ENCODE measurements around the gene PTPA.

The PTPA gene

DNA sequence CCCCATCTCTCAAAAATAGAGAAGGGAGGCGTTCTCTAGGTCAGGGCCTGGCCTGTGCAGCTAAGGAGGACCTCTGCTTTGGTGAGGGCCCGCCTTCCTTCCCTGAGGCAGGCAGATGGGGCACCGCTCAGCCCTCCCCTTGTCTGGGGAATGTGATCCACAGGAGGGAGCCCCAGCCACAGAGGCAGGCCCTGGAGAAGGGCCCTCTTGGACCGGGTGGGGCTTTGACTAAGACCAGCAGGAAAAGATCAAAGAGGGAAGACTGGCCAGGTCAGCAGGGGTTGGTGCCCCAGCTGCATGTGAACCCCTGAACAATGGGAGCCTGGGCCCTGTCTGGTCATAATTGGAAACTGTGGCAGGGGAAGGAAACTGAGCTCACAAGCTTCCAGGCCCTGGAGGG is 21.9 kb downstream of the PTPA start:
- no peak for DNase-seq (ENCODE audit: low read depth, low spot score)
- Histone ChIP-seq H3K27me3 (ENCODE audit: insufficient read depth, insufficient read length) (no peaks in the 10 kb centered on the region), H3K4me3 (ENCODE audit: insufficient read length, low read depth) (no peak overlapping the region), H3K4me1 (ENCODE audit: insufficient read depth, insufficient read length) (peaks cover 8% of the 10 kb centered on the region), H3K9ac (ENCODE audit: insufficient read length, low read depth) (no peak overlapping the region), H3K36me3 (ENCODE audit: insufficient read depth, insufficient read length, low read length) (peaks cover 86% of the 10 kb centered on the region), H3K9me3 (ENCODE audit: insufficient read depth, low read length) (no peaks in the 10 kb centered on the region)
- TF ChIP-seq SUZ12 (IDR thresholded peaks at IDR 0.05; ENCODE audit: extremely low read depth, insufficient read depth, insufficient read length) = no peak
- no peak for TF ChIP-seq ZNF274 (IDR thresholded peaks at IDR 0.05; ENCODE audit: low read depth, low read length)
- TF ChIP-seq YY1 (IDR thresholded peaks at IDR 0.05; ENCODE audit: insufficient read depth, insufficient read length) = no peak

- Histone ChIP-seq H3K4me1 (ENCODE audit: insufficient read depth, insufficient read length) (peaks cover 15% of the 10 kb centered on the region), H3K36me3 (ENCODE audit: insufficient read depth, insufficient read length, low read length) (peaks cover 77% of the 10 kb centered on the region), H3K9ac (ENCODE audit: insufficient read length, low read depth) (no peak overlapping the region), H3K27me3 (ENCODE audit: insufficient read depth, insufficient read length) (no peaks in the 10 kb centered on the region), H3K9me3 (ENCODE audit: insufficient read depth, low read length) (no peaks in the 10 kb centered on the region), H3K4me3 (ENCODE audit: insufficient read length, low read depth) (no peak overlapping the region)
- no peak for DNase-seq (ENCODE audit: low read depth, low spot score)
- TF ChIP-seq YY1 (IDR thresholded peaks at IDR 0.05; ENCODE audit: insufficient read depth, insufficient read length) (no peak), ZNF274 (IDR thresholded peaks at IDR 0.05; ENCODE audit: low read depth, low read length) (no peak), SUZ12 (IDR thresholded peaks at IDR 0.05; ENCODE audit: extremely low read depth, insufficient read depth, insufficient read length) (no peak)
Observed at GRCh38 chr9:129135476-129135875, 24.3 kb downstream of the PTPA start.

- DNase-seq (ENCODE audit: low read depth, low spot score) = no peak
- TF ChIP-seq SUZ12 (IDR thresholded peaks at IDR 0.05; ENCODE audit: extremely low read depth, insufficient read depth, insufficient read length) (no peak), ZNF274 (IDR thresholded peaks at IDR 0.05; ENCODE audit: low read depth, low read length) (no peak), YY1 (IDR thresholded peaks at IDR 0.05; ENCODE audit: insufficient read depth, insufficient read length) (no peak)
- H3K27me3 ChIP-seq (ENCODE audit: insufficient read depth, insufficient read length) = no peaks in the 10 kb centered on the region
- H3K4me3 ChIP-seq (ENCODE audit: insufficient read length, low read depth) = no peak overlapping the region
- H3K9ac ChIP-seq (ENCODE audit: insufficient read length, low read depth) = peak overlapping the region; percentile 34
- H3K36me3 ChIP-seq (ENCODE audit: insufficient read depth, insufficient read length, low read length) = peaks cover 69% of the 10 kb centered on the region
- no peaks in the 10 kb centered on the region for H3K9me3 ChIP-seq (ENCODE audit: insufficient read depth, low read length)
- H3K4me1 ChIP-seq (ENCODE audit: insufficient read depth, insufficient read length) = peaks cover 19% of the 10 kb centered on the region
Observed at GRCh38 chr9:129136446-129137035, 25.3 kb downstream of the PTPA start.

DNA sequence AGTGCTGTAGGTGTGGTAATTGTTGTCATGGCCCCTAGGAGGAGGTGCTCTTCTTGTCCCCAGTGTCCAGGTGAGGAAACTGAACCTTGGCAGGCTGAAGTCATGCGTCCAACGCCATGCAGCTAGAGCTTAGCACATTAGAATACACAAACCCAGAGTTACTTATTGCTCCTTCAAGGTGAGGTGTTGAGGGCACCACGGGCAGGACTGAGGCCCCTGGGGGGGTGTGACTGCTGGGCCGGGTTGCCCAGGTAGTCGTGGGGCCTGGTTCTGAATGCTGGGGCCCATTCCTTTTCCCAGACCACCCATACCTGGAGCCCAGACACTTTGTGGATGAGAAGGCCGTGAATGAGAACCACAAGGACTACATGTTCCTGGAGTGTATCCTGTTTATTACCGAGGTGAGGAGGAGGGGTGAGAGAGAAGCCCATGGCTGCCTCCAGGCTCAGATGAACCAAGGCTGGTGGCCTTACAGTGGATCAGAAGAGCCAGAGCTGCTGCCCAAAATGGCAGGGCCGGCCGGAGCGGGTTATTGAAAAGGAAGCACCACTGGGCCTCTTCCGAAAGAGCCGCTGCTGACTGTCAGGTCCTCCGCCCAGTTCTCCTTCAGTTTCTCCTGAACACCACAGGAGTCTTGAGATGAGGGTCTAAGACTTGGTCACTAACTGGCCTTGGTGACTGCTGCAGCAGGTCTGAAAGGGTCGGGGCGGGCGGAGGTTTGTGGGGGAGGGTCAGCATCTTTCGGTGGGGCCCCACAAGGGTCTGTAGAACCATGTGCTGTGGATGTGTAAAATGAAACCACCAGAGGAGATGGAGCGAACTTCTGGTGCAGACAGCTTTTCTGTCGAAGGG is 26.3 kb downstream of the PTPA start:
- peaks cover 68% of the 10 kb centered on the region for H3K36me3 ChIP-seq (ENCODE audit: insufficient read depth, insufficient read length, low read length)
- no peak overlapping the region for H3K4me3 ChIP-seq (ENCODE audit: insufficient read length, low read depth)
- no peak for DNase-seq (ENCODE audit: low read depth, low spot score)
- no peaks in the 10 kb centered on the region for H3K9me3 ChIP-seq (ENCODE audit: insufficient read depth, low read length)
- peak overlapping the region; percentile 51 for H3K9ac ChIP-seq (ENCODE audit: insufficient read length, low read depth)
- H3K4me1 ChIP-seq (ENCODE audit: insufficient read depth, insufficient read length) = peaks cover 21% of the 10 kb centered on the region
- TF ChIP-seq ZNF274 (IDR thresholded peaks at IDR 0.05; ENCODE audit: low read depth, low read length) = no peak
- no peaks in the 10 kb centered on the region for H3K27me3 ChIP-seq (ENCODE audit: insufficient read depth, insufficient read length)

DNA sequence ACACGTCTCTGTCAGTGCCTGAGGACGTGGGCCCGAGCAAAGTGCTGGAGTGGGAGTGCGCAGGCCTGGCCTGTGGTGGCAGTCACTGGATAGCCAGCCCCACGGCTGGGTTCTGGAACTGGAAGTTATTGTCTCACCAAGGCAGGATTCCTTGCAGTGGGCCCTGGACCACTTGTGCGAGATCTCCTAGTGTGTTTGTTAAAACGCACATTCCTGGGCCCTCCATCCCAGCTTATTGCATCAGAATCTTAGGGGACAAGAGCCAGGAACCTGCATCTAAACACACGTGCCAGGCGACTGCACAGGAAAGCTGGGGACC is 26.9 kb downstream of the PTPA start:
- Histone ChIP-seq H3K27me3 (ENCODE audit: insufficient read depth, insufficient read length) (no peaks in the 10 kb centered on the region), H3K9me3 (ENCODE audit: insufficient read depth, low read length) (no peaks in the 10 kb centered on the region), H3K4me1 (ENCODE audit: insufficient read depth, insufficient read length) (peaks cover 22% of the 10 kb centered on the region), H3K9ac (ENCODE audit: insufficient read length, low read depth) (peak overlapping the region; percentile 51), H3K4me3 (ENCODE audit: insufficient read length, low read depth) (no peak overlapping the region), H3K36me3 (ENCODE audit: insufficient read depth, insufficient read length, low read length) (peaks cover 69% of the 10 kb centered on the region)
- TF ChIP-seq YY1 (IDR thresholded peaks at IDR 0.05; ENCODE audit: insufficient read depth, insufficient read length) = no peak
- no peak for DNase-seq (ENCODE audit: low read depth, low spot score)

- no peak for DNase-seq (ENCODE audit: low read depth, low spot score)
- Histone ChIP-seq H3K27me3 (ENCODE audit: insufficient read depth, insufficient read length) (no peaks in the 10 kb centered on the region), H3K36me3 (ENCODE audit: insufficient read depth, insufficient read length, low read length) (peaks cover 69% of the 10 kb centered on the region), H3K9me3 (ENCODE audit: insufficient read depth, low read length) (no peaks in the 10 kb centered on the region), H3K9ac (ENCODE audit: insufficient read length, low read depth) (peak overlapping the region; percentile 51), H3K4me3 (ENCODE audit: insufficient read length, low read depth) (no peak overlapping the region), H3K4me1 (ENCODE audit: insufficient read depth, insufficient read length) (peaks cover 26% of the 10 kb centered on the region)
- TF ChIP-seq SUZ12 (IDR thresholded peaks at IDR 0.05; ENCODE audit: extremely low read depth, insufficient read depth, insufficient read length) (no peak), ZNF274 (IDR thresholded peaks at IDR 0.05; ENCODE audit: low read depth, low read length) (no peak), YY1 (IDR thresholded peaks at IDR 0.05; ENCODE audit: insufficient read depth, insufficient read length) (no peak)
Observed at GRCh38 chr9:129138476-129139232, 27.4 kb downstream of the PTPA start.
